DOHH2 (cell line): ENCODE data around the gene MAL.

Experiments
- EZH2phosphoT487 ChIP-seq: fragments of 200-600 bp; sonication (generic); IDR thresholded peaks from 2 replicates; pipeline ENCODE4 v1.6.1; 2017; ENCODE audit warnings: borderline replicate concordance, mild to moderate bottlenecking, antibody characterized with exemption, low read length, moderate library complexity, mixed read lengths
- TF ChIP-seq, protein P1 (sequence below): fragments of 200-600 bp; sonication (generic); IDR thresholded peaks from one replicate; pipeline ENCODE4 v1.5.1; 2014; ENCODE audit warnings: antibody characterized with exemption, mild to moderate bottlenecking, low read depth, low read length; ENCODE audit not compliant: poor library complexity, severe bottlenecking

DNA sequence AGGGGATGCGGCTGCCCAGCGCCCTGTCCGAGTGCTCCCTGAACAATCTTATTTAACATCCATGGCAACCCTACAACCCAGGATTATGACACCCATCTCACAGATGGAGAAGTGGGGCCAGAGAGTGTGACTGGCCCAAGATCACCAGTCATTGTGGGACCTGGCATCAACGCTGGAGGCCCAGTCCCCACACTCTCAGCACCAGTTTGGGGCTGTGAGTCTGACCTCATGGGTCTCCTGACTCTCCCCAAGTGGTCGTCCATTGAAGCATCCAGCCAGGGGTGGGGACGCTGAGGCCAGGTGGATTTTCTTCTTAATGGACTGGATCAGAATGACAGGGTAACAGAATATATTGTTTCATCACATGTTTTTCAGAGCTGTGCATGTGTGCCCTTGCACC lies 24.5 kb downstream of the MAL start:
- TF ChIP-seq, protein P1, sequence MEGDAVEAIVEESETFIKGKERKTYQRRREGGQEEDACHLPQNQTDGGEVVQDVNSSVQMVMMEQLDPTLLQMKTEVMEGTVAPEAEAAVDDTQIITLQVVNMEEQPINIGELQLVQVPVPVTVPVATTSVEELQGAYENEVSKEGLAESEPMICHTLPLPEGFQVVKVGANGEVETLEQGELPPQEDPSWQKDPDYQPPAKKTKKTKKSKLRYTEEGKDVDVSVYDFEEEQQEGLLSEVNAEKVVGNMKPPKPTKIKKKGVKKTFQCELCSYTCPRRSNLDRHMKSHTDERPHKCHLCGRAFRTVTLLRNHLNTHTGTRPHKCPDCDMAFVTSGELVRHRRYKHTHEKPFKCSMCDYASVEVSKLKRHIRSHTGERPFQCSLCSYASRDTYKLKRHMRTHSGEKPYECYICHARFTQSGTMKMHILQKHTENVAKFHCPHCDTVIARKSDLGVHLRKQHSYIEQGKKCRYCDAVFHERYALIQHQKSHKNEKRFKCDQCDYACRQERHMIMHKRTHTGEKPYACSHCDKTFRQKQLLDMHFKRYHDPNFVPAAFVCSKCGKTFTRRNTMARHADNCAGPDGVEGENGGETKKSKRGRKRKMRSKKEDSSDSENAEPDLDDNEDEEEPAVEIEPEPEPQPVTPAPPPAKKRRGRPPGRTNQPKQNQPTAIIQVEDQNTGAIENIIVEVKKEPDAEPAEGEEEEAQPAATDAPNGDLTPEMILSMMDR = no peak
- TF ChIP-seq EZH2phosphoT487 = no peak
